Superior temporal gyrus (tissue), 1 donor: Measurements from ENCODE around the gene COL4A1.

Source experiments
- DNase-seq: peaks from one replicate; pipeline ENCODE4 v3.0.0-alpha.2; 2016; ENCODE audit errors: extremely low spot score

COL4A1 gene

DNA sequence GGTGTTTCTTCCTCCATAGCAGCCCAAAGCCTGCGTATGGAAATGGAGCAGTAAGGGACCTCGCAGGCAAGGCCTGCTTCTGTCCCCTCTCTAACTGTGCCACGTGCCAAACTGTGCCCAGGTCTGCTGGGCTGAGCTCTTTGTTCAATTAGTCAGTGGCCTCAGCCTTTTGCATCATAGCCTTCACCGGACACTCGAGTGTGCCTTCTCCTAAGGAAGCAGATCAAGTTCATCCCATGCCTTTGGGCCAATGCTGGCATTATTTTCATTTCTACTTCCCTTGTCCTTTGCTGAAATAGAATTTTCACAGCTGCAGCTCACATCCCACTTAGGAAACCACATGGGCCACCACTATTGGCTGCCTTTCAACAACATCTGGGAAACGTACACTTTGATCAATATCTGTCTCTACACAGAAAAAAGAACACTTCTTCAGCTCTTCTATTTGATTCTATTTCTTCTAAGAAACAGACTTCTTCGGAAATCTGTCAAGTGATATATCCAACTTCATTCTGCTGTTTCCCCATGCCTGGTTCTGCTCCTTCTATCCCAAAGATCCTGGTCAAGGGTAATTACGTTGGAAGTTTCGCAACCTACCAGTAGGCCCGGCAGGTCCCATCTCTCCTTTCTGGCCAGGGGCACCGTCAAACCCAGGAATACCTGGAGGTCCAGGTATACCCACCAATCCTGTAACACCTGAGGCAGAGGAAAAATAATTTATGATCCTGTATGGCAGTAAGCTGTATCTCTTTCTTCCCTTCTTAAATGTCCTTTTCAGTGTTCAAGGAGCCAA is 143.9 kb downstream of the COL4A1 start:
- DNase-seq = no peak

DNA sequence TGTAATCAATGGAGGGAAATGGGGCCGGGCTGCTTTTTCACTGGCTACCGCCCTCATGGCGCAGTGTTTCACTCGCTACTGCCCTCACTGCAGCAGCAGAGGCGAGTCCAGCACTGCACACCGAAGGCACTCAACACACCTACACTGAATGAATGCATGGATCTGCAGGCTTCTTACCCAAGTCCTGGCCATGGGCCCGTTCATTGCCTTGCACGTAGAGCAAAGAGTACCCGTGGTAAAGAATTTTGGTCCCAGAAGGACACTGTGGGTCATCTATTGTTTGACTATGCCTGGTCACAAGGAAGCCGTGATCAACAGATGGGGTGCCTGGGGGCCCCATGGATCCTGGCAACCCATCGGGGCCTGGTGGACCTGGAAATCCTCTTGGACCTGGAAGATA is 144.9 kb downstream of the COL4A1 start:
- DNase-seq = no peak

DNA sequence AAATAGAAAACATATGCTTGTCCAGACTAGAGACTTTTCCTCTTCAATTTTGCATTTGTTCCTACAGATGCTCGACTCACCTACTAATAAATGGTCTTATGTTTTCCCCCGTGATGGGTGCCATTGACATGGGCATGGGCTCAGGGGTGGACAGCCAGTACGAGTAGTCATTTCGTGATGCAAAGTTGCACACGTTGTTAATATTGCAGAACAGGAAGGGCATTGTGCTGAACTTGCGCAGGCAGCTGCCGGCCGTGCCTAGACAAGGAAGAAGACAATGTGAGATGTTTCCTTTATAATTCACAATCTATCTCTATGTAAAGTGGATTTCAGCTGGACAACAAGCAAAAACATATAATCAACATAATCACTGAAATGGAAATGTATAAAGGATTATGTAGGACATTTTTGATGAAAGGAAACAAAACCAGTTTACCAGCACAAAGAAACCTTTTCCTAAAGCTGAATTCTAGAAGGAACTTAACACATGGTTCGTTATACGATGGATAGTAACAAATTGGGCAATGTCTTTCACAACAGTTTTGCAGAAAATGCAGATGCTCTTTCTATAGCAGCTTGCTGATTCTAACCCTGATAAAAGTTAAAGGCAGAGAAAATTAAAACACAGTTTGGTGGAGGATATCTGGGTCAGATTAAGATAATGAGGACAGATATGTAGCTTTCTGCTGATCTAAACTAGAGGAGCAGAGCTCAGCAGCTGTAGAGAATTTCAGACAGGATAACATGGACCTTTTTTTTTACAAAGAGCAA is 145.7 kb downstream of the COL4A1 start:
- no peak for DNase-seq

DNA sequence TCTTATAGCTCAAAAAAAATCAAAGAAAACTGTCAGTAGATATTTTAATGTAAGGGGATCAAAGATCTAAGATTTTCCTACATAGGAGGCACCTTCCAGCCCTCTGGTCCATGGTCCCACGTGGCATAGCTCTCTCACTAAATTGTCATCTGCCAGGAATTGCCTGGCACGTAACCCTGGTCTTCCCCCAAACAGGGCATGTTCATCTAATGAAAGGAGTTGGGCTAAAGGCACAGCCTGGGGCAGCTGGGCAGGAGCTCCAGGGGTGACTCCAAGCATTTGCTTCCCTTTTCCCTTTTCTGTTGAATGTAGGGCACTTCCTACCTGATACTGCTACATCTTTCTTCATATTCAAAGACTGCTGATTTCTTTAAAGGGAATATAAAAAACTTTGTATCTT is 148.7 kb downstream of the COL4A1 start:
- no peak for DNase-seq

DNA sequence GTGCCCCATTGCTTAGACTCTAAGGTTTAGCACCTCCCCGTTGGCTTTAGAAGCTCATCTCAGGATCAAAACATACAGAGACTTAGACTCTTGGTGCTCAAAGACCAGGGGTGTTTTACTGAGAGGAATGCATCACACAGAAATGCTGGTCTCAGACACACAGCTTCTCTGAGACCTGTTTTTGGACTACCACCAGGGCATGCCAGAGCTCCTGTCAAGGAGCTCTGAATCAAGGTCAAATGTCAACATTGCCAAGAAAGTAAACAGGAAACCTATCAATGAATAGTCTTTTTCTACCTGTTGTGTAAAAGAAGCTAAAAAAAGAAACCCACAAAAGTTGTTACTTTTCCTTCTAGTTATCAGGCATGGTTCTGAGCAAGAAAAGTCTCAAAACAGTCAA is 149.2 kb downstream of the COL4A1 start:
- DNase-seq = no peak

DNA sequence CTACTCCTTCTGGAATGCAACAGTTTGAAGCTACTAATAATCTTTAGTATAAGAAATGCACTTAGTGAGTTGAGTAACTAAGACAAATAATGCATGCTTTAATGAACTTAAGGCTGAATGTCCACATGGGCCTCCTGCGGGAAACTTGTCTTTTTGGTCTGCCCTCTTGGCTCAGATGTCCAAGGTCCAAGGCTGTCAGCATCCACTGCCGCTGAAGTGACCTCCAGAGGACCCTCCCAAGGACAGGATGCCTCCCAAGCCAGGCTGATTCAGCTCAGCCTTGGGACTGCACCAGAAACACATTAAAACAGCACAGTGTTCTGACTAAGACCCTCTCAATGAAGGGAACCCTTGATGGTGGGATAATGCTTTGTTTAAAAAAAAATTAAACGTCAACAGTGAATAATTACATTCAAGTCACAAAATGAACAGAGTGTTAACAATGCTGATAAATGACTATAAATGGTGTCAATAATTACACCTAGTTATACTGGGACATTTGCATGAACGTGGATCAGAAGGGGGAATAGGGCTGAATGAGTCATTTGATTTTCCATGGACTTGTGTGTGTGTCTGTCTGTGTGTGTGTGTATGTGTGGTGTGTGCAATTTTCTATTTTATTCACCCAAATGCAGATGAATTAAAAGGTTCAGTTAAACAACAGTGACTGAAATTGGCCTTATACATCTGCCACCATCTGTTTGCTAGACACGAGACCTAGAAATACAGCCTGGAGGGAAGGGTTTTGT is 150.5 kb downstream of the COL4A1 start:
- no peak for DNase-seq

DNA sequence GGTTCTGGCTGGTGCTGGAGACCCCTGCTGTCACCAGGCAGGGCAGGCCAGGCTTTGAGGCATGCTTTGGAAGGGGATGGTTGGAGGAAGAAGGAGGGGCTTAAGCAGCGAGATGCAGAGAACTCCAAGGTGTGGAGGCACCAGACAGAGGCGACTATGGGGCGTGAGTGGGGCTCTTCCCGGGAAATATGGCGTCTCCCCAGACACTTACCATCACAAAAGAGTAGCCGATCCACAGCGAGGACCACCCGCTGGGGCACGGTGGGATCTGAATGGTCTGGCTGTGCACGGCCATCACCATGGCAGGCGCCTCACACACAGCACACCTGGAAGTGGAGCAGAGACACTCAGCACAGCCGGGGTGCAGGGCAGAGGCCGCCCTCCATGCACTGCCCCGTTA is 151.9 kb downstream of the COL4A1 start:
- DNase-seq = no peak

DNA sequence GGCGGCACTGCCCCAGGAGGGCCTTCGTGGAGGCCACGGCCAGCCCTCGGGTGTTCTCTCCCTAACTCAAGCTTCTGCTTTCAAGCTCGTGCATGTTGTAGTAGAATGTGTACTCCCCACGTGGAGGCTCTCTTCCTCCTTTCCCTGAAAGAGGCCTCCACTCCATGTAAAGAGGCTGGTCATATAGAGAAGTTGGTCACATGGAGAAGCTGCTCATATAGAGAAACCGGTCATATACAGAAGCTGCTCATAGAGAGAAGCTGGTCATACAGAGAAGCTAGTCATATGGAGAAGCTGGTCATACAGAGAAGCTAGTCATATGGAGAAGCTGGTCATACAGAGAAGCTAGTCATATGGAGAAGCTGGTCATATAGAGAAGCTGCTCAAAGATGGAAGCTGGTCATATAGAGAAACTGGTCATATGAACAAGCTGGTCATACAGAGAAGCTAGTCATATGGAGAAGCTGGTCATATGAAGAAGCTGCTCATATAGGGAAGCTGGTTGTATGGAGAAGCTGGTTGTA is 152.5 kb downstream of the COL4A1 start:
- DNase-seq = no peak

DNA sequence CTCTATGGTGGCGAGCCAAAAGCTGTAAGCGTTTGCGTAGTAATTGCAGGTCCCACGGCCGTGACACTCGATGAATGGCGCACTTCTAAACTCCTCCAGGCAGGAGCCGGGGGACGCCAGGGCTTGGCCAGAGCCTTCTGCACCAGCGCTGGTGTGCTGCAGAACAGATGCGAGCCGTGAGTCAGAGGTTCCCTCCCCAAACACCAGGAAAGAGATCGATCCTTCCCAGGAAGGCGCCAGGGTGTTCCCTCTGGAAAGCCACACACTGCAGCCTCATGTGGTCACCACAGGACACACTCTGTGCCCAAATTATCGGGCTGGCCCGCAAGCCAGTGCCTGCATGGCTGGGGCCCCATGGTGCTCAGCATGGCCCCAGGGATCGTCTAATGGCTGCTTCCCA is 154.6 kb downstream of the COL4A1 start:
- DNase-seq = no peak

DNA sequence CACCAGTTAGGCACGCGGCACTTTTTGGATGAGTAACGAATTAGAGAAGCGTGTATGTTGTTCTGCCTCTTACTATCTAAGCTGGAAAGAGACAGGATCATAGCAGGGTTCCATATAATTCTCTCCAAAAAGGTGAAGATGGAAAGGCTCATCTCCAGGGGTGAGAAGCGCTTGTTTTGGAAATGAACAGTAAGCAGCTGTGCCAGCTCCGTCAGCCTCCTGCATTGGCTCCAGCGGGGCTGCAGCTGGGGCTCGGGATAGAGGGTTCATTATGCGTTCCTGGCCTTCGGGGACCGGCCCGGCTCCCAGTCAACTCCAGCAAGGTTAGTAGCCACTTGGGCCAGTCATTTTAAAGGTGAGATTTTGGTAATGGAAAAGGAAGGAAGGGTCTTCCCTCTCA is 155.5 kb downstream of the COL4A1 start:
- no peak for DNase-seq

DNA sequence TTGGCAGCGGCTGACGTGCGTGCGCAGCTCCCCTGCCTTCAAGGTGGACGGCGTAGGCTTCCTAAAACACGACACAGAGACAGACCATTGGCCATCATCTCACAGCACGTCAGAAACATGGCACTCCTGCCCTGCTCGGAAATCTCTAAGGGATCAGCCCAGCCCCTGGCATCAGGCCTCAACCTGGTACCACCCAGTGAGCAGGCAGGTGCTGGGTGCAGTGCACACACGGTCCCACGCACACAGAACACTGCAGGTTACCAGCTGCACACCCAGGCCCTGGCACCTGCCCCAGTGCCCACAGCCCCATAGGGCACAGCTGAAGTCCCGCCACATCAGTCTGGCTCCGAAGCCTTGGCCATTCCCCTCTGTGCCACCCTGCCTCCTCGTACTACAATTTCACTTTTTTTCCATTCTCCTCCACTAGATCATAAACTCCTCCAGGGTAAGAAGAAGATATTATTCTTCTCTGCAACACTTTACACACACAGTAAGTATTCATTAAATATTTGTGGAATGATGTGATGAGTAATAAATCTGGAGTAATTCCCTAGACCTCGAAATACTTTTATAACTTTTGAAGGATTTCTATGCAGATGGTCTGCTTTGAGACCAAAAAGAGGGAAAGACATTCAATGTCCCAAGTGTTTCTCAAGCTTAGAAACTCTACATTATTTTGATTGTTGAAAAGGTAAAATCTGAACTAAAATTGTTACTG is 156.4 kb downstream of the COL4A1 start:
- no peak for DNase-seq

DNA sequence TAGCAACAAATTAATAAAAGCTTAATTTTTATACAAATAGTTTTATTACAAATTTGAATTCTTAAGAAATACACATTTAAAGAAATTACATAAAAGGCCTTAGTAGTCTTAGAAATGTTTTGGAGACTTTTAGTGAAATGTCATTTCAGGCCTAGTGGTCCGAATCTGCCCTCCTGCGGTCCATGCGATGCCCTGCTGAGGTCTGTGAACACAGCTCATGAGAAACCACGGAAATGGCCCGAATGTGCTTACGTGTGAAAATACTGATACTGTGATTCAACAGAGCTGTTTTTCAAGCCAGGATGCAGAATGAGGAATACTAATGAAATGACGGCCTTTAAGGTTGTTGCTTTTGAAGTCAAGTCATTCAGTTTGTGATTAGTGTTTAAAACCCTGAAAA is 157.9 kb downstream of the COL4A1 start:
- no peak for DNase-seq

DNA sequence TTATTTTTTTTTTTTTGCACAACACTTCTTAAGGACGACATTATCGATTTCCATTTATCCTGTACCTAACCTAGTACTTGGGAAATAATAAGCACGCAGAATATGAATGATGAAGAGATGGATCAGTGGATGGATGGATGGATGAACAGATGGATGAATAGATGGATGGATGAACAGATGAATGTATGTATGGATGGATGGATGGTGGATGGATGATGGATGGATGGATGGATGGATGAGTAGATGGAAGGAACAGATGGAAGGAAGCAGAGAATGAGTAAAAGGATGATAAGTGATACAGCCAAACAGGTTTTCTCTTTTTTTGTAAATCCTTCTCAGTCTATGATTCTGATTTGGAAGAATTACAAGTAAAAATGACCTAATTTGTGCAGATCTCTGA is 166.9 kb downstream of the COL4A1 start:
- DNase-seq = no peak

DNA sequence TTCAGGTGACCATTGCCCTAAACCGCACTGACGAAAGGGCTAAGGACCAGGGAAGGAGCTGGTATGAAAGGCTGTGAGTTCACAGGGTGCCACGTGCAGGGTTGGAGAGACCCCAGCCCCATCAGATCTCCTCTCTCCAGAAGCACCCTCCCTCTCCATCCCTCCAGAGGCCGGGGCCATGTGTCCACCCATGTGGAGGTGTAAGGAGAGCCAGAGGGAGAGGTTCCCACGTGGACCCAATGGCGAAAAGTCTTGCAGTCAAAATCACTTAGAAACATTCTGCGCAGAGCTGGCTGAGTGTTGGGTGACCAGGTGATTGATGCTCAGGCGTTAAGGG is 168.3 kb downstream of the COL4A1 start:
- no peak for DNase-seq

DNA sequence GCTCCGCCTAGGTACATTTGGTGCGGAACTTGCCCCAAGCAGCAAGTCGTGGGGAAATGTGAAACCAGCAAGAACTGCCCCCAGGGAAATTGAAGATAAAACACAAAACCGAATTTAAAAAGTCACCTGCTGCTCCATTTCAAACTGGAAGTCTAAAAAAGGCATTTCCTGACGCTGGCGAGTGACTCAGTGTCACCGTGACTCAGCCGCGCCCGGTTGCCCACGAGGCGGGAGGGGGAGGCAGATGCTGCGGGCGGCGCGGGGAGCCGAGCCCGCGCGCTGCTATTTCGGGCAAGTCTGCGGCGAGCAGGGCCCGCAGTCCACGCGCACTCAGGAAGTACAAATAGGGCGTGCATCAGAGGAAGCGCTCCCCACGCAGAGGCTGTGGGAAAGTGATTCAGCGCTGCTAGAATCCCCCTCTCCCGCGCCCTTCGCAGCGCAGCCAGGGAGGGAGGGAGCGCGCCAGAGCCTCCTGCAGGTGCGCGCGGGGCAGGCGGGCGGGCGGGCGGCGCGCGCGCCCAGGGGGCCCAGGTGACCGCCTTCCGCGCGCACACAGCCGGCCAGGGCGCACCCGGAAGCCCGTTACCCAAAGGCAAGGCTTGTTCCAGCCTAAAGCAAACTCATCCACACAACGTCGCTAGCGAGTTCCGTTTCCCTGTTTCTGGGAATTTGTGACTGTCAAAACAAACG is 168.8 kb downstream of the COL4A1 start:
- DNase-seq = peak; percentile 69

DNA sequence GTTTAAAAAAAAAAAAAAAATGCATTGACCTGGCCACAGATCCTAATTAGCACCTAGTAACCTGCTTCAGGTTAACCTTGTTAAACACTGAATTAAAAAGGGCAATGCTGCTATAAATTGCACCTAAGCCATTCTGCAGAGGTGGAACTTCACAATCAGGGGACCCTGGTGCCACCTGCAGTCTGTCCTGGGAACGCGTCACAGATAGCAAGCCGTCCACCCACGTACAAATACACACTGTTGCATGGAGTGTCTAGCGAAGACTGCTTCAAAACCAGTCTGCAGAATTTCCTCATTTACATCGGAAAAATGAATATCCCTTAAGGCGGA is 169.3 kb downstream of the COL4A1 start:
- DNase-seq = peak; percentile 61

DNA sequence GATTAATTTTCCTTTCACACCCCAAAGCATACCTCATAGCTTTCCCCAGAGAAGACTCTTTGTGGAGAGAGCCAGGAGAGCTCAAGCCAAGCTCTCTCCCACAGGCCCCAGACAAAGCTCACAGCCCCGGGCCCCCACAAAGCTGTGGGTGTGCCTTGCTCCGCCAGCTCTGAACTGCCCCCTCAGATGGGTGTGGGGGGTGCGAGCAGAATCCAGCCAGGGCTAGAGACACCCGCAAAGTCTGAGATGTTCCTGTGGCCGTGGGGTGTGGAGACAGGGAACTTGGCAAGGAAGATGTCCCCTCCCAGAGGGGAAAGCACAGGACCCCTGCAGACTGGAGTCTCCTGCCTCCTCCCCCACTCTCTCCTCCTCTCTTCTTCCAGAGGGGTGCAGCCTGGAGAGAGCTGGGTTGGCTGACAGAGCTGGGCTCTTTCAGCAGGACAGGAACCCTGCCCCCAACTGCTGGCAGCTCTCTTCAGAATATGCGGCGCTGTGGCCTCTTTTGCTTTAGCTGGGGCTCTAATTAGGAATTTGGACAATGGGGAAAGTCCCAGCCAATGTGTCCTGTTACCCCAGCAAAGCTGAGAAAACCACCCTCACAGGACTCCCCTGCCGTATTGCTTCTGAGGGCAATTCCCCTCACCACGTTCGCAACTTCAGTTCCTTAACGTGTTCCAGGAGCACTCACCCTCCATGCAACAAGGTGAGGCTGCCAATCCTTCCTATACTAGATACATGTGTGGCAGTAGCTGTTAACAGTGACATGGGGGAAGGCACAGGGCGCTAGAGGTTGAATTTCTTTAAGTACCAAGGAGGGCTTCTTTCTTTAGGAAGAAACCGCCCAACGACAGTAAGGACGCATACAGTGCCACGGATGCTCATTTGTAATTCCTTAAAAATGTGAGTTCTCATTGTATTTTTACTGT is 170.0 kb downstream of the COL4A1 start:
- DNase-seq = no peak

DNA sequence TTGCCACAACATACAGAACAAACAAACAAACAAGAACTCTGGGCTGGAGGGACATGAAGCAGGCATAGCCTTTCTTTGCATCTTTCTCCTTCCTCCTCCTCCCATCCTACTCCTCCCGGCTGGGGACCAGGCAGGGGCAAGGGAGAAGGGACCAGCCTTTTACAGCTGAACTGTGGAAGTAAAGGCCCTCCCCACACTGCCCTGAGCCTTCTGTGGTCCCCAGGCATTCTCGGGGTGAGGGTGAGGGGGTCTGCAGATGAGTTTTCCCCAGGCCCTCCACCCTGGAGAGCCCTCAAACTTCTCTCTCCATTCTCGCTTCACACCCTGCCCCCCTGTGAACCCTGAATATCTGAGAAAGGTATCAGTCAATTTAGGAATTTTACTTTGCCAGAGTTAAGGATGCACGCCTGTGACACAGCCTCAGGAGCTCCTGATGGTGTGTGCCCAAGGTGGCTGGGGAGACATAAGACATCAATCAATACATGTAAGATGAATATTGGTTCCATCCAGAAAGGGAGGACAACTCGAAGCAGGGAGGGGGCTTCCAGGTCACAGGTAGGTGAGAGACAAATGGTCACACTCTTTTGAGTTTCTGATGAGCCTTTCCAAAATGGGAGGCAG is 170.9 kb downstream of the COL4A1 start:
- DNase-seq = no peak

DNA sequence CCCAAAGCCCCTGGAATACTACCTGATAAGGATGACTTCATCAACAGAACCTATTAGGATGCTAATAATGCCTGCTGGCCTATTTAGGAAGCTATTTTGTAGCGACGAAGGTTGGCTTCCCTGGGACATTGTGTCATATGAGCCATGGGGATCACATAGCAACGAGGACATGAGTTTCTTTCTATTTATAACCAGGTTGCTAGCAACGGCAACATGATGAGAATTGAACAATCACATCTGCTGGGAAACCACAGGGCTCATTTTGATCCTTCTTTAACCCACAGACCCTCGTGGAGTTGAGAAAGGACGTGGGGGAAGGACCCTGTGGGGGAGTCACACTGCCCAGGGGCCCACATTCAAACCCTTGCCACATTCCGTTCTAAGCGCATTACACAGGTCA is 172.2 kb downstream of the COL4A1 start:
- DNase-seq = no peak
